HCT116 (cell line): ENCODE measurements around the gene ERMARD. TPM values are rescaled to one million over a fixed set of nuclear protein-coding genes. Genes with fewer than 3 reads are reported as not detected.

Experiments used
- ATAC-seq: fragments of 200-7000 bp; cut with Tn5 transposase; 2 replicates; pipeline ENCODE4 v1.9.1; 2020; ENCODE audit warnings: mild to moderate bottlenecking, moderate library complexity
- BruUV-seq: library from RNA; stranded (reverse); fragments of 400-500 nt; replicated peaks from 2 replicates; lab custom pipeline; 2021; lab: Mats Ljungman, UMichigan
- CTCF ChIA-PET: fragments of 300-600 bp; sonication (Branson Sonifier 250); formaldehyde crosslinking; loops from one replicate; lab custom pipeline; 2021; ENCODE audit warnings: antibody characterized with exemption; lab: Charles Lee
- POLR2A ChIA-PET: fragments of 300-600, 350-600 bp; sonication (Branson Sonifier 250); formaldehyde crosslinking; loops from one replicate; lab custom pipeline; 2021; ENCODE audit warnings: antibody characterized with exemption; lab: Charles Lee
- RAD21 ChIA-PET, 2 experiments: fragments of 300-600 bp; sonication (Branson Sonifier 250); formaldehyde crosslinking; loops; one replicate each; lab custom pipeline; 2023; ENCODE audit warnings: low total read pairs in 2 of 2; ENCODE audit not compliant: uncharacterized antibody in 2 of 2, unreplicated experiment in 2 of 2, low non-redundant PET in 1 of 2; lab: Charles Lee
- DNase-seq: peaks from one replicate; pipeline ENCODE4 v3.0.0-alpha.2; 2010; ENCODE audit warnings: low read depth, low spot score
- H2AFZ ChIP-seq: fragments of 200-600 bp; shearing (Covaris generic), sonication (generic); 2 replicates; pipeline ENCODE4 v1.6.1; 2017; ENCODE audit warnings: low read depth, mixed run types, mixed read lengths, antibody characterized with exemption, low read length; ENCODE audit not compliant: poor library complexity, severe bottlenecking
- H3K27ac ChIP-seq: 2 replicates; pipeline ENCODE4 v1.5.1; 2012; ENCODE audit warnings: low read depth, low read length
- H3K27me3 ChIP-seq: fragments of 200-600 bp; sonication (generic); 2 replicates; pipeline ENCODE4 v1.6.1; 2016; ENCODE audit warnings: mixed run types, low read length, mixed read lengths; ENCODE audit not compliant: insufficient read depth
- H3K36me3 ChIP-seq, 2 experiments: fragments of 200-500 bp in 1 of 2; fragments of 200-600 bp in 1 of 2; sonication (Bioruptor generic) in 1 of 2; sonication (generic) in 1 of 2; 2 replicates each; pipeline versions ENCODE4 v1.5.1 to v1.6.1; 2014 to 2016; ENCODE audit warnings: low read length in 2 of 2, inconsistent platforms in 1 of 2, mixed read lengths in 1 of 2, mixed run types in 1 of 2; ENCODE audit not compliant: insufficient read depth in 2 of 2, control insufficient read depth in 1 of 2
- H3K4me1 ChIP-seq, 2 experiments: fragments of 200-600 bp in 1 of 2; sonication (generic) in 1 of 2; 2 replicates each; pipeline versions ENCODE4 v1.5.1 to v1.6.1; 2012 to 2017; ENCODE audit warnings: low read length in 2 of 2, inconsistent platforms in 1 of 2, mild to moderate bottlenecking in 1 of 2, mixed read lengths in 1 of 2, mixed run types in 1 of 2, moderate library complexity in 1 of 2; ENCODE audit not compliant: insufficient read depth in 2 of 2, control insufficient read depth in 1 of 2
- H3K4me2 ChIP-seq: fragments of 200-600 bp; sonication (generic); 2 replicates; pipeline ENCODE4 v1.6.1; 2017; ENCODE audit warnings: mixed run types, low read length, mixed read lengths
- H3K4me3 ChIP-seq, 2 experiments: fragments of 200-600 bp in 1 of 2; sonication (generic) in 1 of 2; replicated peaks in 1 of 2; 2 replicates each; pipeline ENCODE4 v1.5.1; 2011 to 2016; ENCODE audit warnings: low read length in 2 of 2, control low read depth in 1 of 2, low read depth in 1 of 2, mild to moderate bottlenecking in 1 of 2, mixed read lengths in 1 of 2, mixed run types in 1 of 2
- H3K79me2 ChIP-seq: fragments of 200-600 bp; sonication (generic); 2 replicates; pipeline ENCODE4 v1.6.1; 2017; ENCODE audit warnings: mild to moderate bottlenecking, mixed run types, low read length, moderate library complexity, mixed read lengths; ENCODE audit not compliant: insufficient read depth
- H3K9ac ChIP-seq: fragments of 200-600 bp; sonication (generic); 2 replicates; pipeline ENCODE4 v1.6.1; 2016; ENCODE audit warnings: low read length, mixed read lengths
- H3K9me2 ChIP-seq: fragments of 200-600 bp; sonication (generic), shearing (Covaris generic); 2 replicates; pipeline ENCODE4 v1.6.1; 2017; ENCODE audit warnings: mixed run types, mild to moderate bottlenecking, moderate library complexity; ENCODE audit not compliant: insufficient read depth
- H3K9me3 ChIP-seq, 2 experiments: fragments of 200-500 bp in 1 of 2; fragments of 200-600 bp in 1 of 2; sonication (Bioruptor generic) in 1 of 2; sonication (generic) in 1 of 2; 2 replicates each; pipeline ENCODE4 v1.6.1; 2014 to 2017; ENCODE audit warnings: low read length in 2 of 2, mixed read lengths in 2 of 2, inconsistent platforms in 1 of 2, low read depth in 1 of 2, mild to moderate bottlenecking in 1 of 2, mixed run types in 1 of 2, moderate library complexity in 1 of 2; ENCODE audit not compliant: control insufficient read depth in 1 of 2, insufficient read depth in 1 of 2
- H4K20me1 ChIP-seq: fragments of 200-600 bp; sonication (generic), shearing (Covaris generic); 2 replicates; pipeline ENCODE4 v1.6.1; 2017; ENCODE audit warnings: mixed run types, mild to moderate bottlenecking, moderate library complexity; ENCODE audit not compliant: insufficient read depth
- ATF3 ChIP-seq: IDR thresholded peaks from 2 replicates; pipeline ENCODE4 v1.6.1; 2012
- CEBPB ChIP-seq: IDR thresholded peaks from 2 replicates; pipeline ENCODE4 v1.6.1; 2012; ENCODE audit warnings: low read depth
- EGR1 ChIP-seq: IDR thresholded peaks from 2 replicates; pipeline ENCODE4 v1.6.1; 2012; ENCODE audit warnings: low read depth
- ELF1 ChIP-seq: IDR thresholded peaks from 2 replicates; pipeline ENCODE4 v1.6.1; 2012; ENCODE audit warnings: low read depth, borderline replicate concordance
- EZH2 ChIP-seq: fragments of 200-600 bp; sonication (generic); IDR thresholded peaks from 2 replicates; pipeline ENCODE4 v1.6.1; 2017; ENCODE audit warnings: antibody characterized with exemption, mixed run types
- EZH2phosphoT487 ChIP-seq: fragments of 200-600 bp; IDR thresholded peaks from 2 replicates; pipeline ENCODE4 v1.6.1; 2018; ENCODE audit warnings: antibody characterized with exemption, borderline replicate concordance
- FOSL1 ChIP-seq: IDR thresholded peaks from 2 replicates; pipeline ENCODE4 v1.6.1; 2012; ENCODE audit warnings: low read depth
- JUND ChIP-seq: IDR thresholded peaks from 2 replicates; pipeline ENCODE4 v1.6.1; 2012
- POLR2A ChIP-seq: IDR thresholded peaks from 2 replicates; pipeline ENCODE4 v1.7.0; 2011; ENCODE audit warnings: borderline replicate concordance; ENCODE audit not compliant: insufficient read depth, insufficient read length; ENCODE audit errors: extremely low read depth
- SP1 ChIP-seq: IDR thresholded peaks from 2 replicates; pipeline ENCODE4 v1.6.1; 2012; ENCODE audit warnings: low read depth
- SRF ChIP-seq: IDR thresholded peaks from 2 replicates; pipeline ENCODE4 v1.6.1; 2012; ENCODE audit warnings: low read depth
- TCF7L2 ChIP-seq: IDR thresholded peaks from 2 replicates; pipeline ENCODE4 v1.7.0; 2011; ENCODE audit warnings: borderline replicate concordance, inconsistent platforms; ENCODE audit not compliant: insufficient read depth, insufficient read length; ENCODE audit errors: extremely low read depth
- YY1 ChIP-seq: IDR thresholded peaks from 2 replicates; pipeline ENCODE4 v1.6.1; 2011; ENCODE audit warnings: low read length, low read depth, moderate library complexity, mild to moderate bottlenecking; ENCODE audit not compliant: insufficient replicate concordance; ENCODE audit errors: extremely low read depth
- ZNF274 ChIP-seq: fragments of 200-500 bp; sonication (Bioruptor generic); IDR thresholded peaks from 2 replicates; pipeline ENCODE4 v1.6.1; 2014; ENCODE audit warnings: mild to moderate bottlenecking, low read depth, low read length, inconsistent platforms
- intact Hi-C: fragments of 100-400 bp; cut with micrococcal nuclease; formaldehyde crosslinking; loops from 2 replicates; pipeline ENCODE4 v1.10.0; 2022
- total RNA-seq: library from RNA; stranded (reverse); gene quantifications from one replicate; pipeline ENCODE4 v1.2.1, GENCODE V29; 2021; ENCODE audit not compliant: unreplicated experiment
- TF ChIP-seq, protein P1 (sequence below): IDR thresholded peaks from 2 replicates; pipeline ENCODE4 v1.6.1; 2012; ENCODE audit warnings: low read depth

The ERMARD gene
- total RNA-seq, 1 experiment from 2014 or later, result 24.7 TPM

DNA sequence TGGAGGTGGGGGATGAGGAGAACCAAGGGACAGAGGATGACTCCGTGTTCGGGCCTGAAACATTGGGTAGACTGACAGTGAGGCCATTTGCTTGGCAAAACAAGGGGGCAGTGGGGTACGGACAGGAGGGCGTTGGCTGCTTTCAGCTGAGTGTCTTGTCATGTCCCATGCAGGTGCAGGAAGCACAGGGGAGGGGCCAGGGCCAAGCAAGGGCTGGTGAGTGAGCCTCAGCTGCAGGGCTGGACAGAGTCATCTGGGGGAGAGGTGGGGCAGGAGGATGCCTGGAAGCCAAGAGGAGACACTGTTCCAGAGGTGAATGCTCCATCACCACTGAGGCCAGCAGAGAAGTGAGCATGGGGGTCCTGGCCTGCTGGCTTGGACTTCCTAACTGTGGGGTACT, 78.4 kb downstream of the ERMARD start (continued):
- TF ChIP-seq TCF7L2, result no peak
- TF ChIP-seq, all 23 proteins: peak for 0

GRCh38 chr6:169830876-169831275, 79.5 kb downstream of the ERMARD start:
- H4K20me1 ChIP-seq, result no peaks in the 10 kb centered on the region
- no peak overlapping the region for H2AFZ ChIP-seq
- peaks cover 4% of the 10 kb centered on the region; the same call in 1 of the 2 replicates for H3K27me3 ChIP-seq
- ChIA-PET CTCF (interaction anchor here (1.3 to 1.6 kb wide), 4 partner anchors 462 to 874 kb away, joined by 4 to 39 read pairs (median 11); no protein-coding TSS in a partner anchor), POLR2A (no interaction called here), RAD21 (no interaction called here)
- intact Hi-C loops, result loop anchor here (1.0 to 10.0 kb wide), 3 partner anchors 434 to 699 kb away; no protein-coding TSS in a partner anchor
- TF ChIP-seq ATF3, result no peak
- TF ChIP-seq JUND, result no peak
- TF ChIP-seq EZH2phosphoT487, result no peak
- TF ChIP-seq EZH2, result no peak
- no peak for TF ChIP-seq TCF7L2
- TF ChIP-seq ELF1, result no peak
- no peak for TF ChIP-seq SRF
- TF ChIP-seq YY1, result no peak
- no peak for TF ChIP-seq CEBPB
- no peak for TF ChIP-seq ZNF274
- TF ChIP-seq, protein P1, sequence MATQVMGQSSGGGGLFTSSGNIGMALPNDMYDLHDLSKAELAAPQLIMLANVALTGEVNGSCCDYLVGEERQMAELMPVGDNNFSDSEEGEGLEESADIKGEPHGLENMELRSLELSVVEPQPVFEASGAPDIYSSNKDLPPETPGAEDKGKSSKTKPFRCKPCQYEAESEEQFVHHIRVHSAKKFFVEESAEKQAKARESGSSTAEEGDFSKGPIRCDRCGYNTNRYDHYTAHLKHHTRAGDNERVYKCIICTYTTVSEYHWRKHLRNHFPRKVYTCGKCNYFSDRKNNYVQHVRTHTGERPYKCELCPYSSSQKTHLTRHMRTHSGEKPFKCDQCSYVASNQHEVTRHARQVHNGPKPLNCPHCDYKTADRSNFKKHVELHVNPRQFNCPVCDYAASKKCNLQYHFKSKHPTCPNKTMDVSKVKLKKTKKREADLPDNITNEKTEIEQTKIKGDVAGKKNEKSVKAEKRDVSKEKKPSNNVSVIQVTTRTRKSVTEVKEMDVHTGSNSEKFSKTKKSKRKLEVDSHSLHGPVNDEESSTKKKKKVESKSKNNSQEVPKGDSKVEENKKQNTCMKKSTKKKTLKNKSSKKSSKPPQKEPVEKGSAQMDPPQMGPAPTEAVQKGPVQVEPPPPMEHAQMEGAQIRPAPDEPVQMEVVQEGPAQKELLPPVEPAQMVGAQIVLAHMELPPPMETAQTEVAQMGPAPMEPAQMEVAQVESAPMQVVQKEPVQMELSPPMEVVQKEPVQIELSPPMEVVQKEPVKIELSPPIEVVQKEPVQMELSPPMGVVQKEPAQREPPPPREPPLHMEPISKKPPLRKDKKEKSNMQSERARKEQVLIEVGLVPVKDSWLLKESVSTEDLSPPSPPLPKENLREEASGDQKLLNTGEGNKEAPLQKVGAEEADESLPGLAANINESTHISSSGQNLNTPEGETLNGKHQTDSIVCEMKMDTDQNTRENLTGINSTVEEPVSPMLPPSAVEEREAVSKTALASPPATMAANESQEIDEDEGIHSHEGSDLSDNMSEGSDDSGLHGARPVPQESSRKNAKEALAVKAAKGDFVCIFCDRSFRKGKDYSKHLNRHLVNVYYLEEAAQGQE, result no peak
- TF ChIP-seq SP1, result no peak
- TF ChIP-seq POLR2A, result no peak
- TF ChIP-seq EGR1, result no peak
- TF ChIP-seq FOSL1, result no peak
- no peak overlapping the region for H3K4me3 ChIP-seq
- H3K79me2 ChIP-seq, result no peaks in the 10 kb centered on the region
- ATAC-seq (no peak), DNase-seq (no peak)
- peaks cover 0 to 6% of the 10 kb centered on the region in 2 experiments; a peak in 1 of 4 replicates for H3K4me1 ChIP-seq
- H3K27ac ChIP-seq, result no peak overlapping the region
- H3K4me2 ChIP-seq, result no peak overlapping the region
- H3K9me3 ChIP-seq, result no peaks in the 10 kb centered on the region
- H3K36me3 ChIP-seq, result no peaks in the 10 kb centered on the region
- BruUV-seq, result no TSS peak
- no peak overlapping the region for H3K9ac ChIP-seq
- no peaks in the 10 kb centered on the region for H3K9me2 ChIP-seq
